ENCODE data around the gene SULF2.
A peak's percentile ranks its signal among the peaks of the same experiment; 100 is the strongest.

The SULF2 gene

GRCh38 chr20:47708953-47709833, 76.1 kb downstream of the SULF2 start:
- no peak for DNase-seq

- DNase-seq: no peak
Measured at GRCh38 chr20:47708140-47708807, 77.0 kb downstream of the SULF2 start.

GRCh38 chr20:47706345-47706744, 78.9 kb downstream of the SULF2 start:
- DNase-seq: no peak

- DNase-seq: no peak
Measured at GRCh38 chr20:47705497-47705856, 79.8 kb downstream of the SULF2 start.

GRCh38 chr20:47704746-47705496, 80.4 kb downstream of the SULF2 start:
- DNase-seq: no peak

- no peak for DNase-seq
Measured at GRCh38 chr20:47703748-47704147, 81.5 kb downstream of the SULF2 start.

- no peak for DNase-seq
Measured at GRCh38 chr20:47701612-47702011, 83.7 kb downstream of the SULF2 start.

GRCh38 chr20:47700327-47700726, 85.0 kb downstream of the SULF2 start:
- DNase-seq: no peak

- DNase-seq: no peak
Measured at GRCh38 chr20:47699818-47700217, 85.5 kb downstream of the SULF2 start.

- no peak for DNase-seq
Measured at GRCh38 chr20:47698142-47698541, 87.1 kb downstream of the SULF2 start.

GRCh38 chr20:47696856-47697255, 88.4 kb downstream of the SULF2 start:
- DNase-seq: no peak

- DNase-seq: no peak
Measured at GRCh38 chr20:47694021-47694818, 91.1 kb downstream of the SULF2 start.

GRCh38 chr20:47691625-47692024, 93.7 kb downstream of the SULF2 start:
- DNase-seq: peak; percentile 52

GRCh38 chr20:47689731-47690130, 95.5 kb downstream of the SULF2 start:
- DNase-seq: no peak

GRCh38 chr20:47688385-47689381, 96.6 kb downstream of the SULF2 start:
- no peak for DNase-seq

- no peak for DNase-seq
Measured at GRCh38 chr20:47687095-47687987, 97.9 kb downstream of the SULF2 start.

GRCh38 chr20:47686545-47686944, 98.7 kb downstream of the SULF2 start:
- DNase-seq: peak; percentile 31

- no peak for DNase-seq
Measured at GRCh38 chr20:47684306-47685080, 100.8 kb downstream of the SULF2 start.

- no peak for DNase-seq
Measured at GRCh38 chr20:47682916-47683315, 102.4 kb downstream of the SULF2 start.
